ENCODE data around the gene SLC8B1. TPM values are rescaled to one million over a fixed set of nuclear protein-coding genes. Genes with fewer than 3 reads are reported as not detected.

SLC8B1 gene
- total RNA-seq, 1 donor: 19.5 TPM

GRCh38 chr12:113346353-113346752 is 11.4 kb upstream of the SLC8B1 start:
- H3K4me2 ChIP-seq (ENCODE audit: insufficient read depth, low read length): no peak overlapping the region
- no peaks in the 10 kb centered on the region for H4K20me1 ChIP-seq (ENCODE audit: insufficient read depth, low read length)
- H3K27me3 ChIP-seq (ENCODE audit: insufficient read depth, low read length): no peaks in the 10 kb centered on the region
- DNase-seq (ENCODE audit: insufficient read length, low spot score, missing footprints): peak; percentile 54
- no peak overlapping the region for H3K27ac ChIP-seq (ENCODE audit: low read depth, low read length)
- no peak overlapping the region for H3K4me3 ChIP-seq (ENCODE audit: insufficient read depth, low read length)
- H3K36me3 ChIP-seq (ENCODE audit: insufficient read depth, low read length): no peaks in the 10 kb centered on the region
- H2AFZ ChIP-seq (ENCODE audit: low read length): no peak overlapping the region
- no peaks in the 10 kb centered on the region for H3K4me1 ChIP-seq (ENCODE audit: insufficient read depth, low read length)
- H3K9me3 ChIP-seq (ENCODE audit: low read depth, low read length): no peaks in the 10 kb centered on the region
- no peak for TF ChIP-seq CTCF (IDR thresholded peaks at IDR 0.05; ENCODE audit: extremely low read depth, low read depth, low read length)
- no peaks in the 10 kb centered on the region for H3K79me2 ChIP-seq (ENCODE audit: insufficient read depth, low read length)

GRCh38 chr12:113345318-113345717 is 10.4 kb upstream of the SLC8B1 start:
- H3K4me3 ChIP-seq (ENCODE audit: insufficient read depth, low read length): no peak overlapping the region
- no peaks in the 10 kb centered on the region for H3K79me2 ChIP-seq (ENCODE audit: insufficient read depth, low read length)
- no peaks in the 10 kb centered on the region for H3K9me3 ChIP-seq (ENCODE audit: low read depth, low read length)
- no peak for TF ChIP-seq CTCF (IDR thresholded peaks at IDR 0.05; ENCODE audit: extremely low read depth, low read depth, low read length)
- no peaks in the 10 kb centered on the region for H3K36me3 ChIP-seq (ENCODE audit: insufficient read depth, low read length)
- H3K27me3 ChIP-seq (ENCODE audit: insufficient read depth, low read length): no peaks in the 10 kb centered on the region
- no peak for DNase-seq (ENCODE audit: insufficient read length, low spot score, missing footprints)
- no peaks in the 10 kb centered on the region for H4K20me1 ChIP-seq (ENCODE audit: insufficient read depth, low read length)
- H3K4me1 ChIP-seq (ENCODE audit: insufficient read depth, low read length): no peaks in the 10 kb centered on the region
- H2AFZ ChIP-seq (ENCODE audit: low read length): no peak overlapping the region
- no peak overlapping the region for H3K4me2 ChIP-seq (ENCODE audit: insufficient read depth, low read length)
- H3K27ac ChIP-seq (ENCODE audit: low read depth, low read length): no peak overlapping the region

DNA sequence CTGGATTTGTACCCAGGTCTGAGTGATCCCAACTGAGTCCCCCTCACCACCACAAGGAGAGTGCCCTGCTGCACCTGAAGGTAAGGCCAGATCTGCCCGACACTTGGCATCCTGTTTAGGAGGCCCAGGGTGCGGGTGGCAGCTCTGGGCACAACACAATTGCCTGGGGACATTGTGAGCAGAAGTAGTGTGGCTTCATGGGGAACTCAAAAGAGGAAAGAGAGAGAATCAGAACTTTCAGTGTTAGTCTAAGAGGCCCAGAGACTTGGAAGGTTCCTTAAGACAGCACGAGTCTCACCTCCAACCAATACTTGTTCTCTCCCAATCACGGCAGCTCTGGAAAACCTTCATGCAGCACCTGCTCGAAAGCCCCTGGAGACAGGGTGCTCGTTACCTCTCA is 6.6 kb upstream of the SLC8B1 start:
- Histone ChIP-seq H2AFZ (ENCODE audit: low read length) (no peak overlapping the region), H3K4me1 (ENCODE audit: insufficient read depth, low read length) (no peaks in the 10 kb centered on the region), H3K79me2 (ENCODE audit: insufficient read depth, low read length) (no peaks in the 10 kb centered on the region), H3K4me2 (ENCODE audit: insufficient read depth, low read length) (no peak overlapping the region), H3K36me3 (ENCODE audit: insufficient read depth, low read length) (no peaks in the 10 kb centered on the region), H3K27ac (ENCODE audit: low read depth, low read length) (no peak overlapping the region), H3K4me3 (ENCODE audit: insufficient read depth, low read length) (no peak overlapping the region), H4K20me1 (ENCODE audit: insufficient read depth, low read length) (no peaks in the 10 kb centered on the region), H3K9me3 (ENCODE audit: low read depth, low read length) (no peaks in the 10 kb centered on the region), H3K27me3 (ENCODE audit: insufficient read depth, low read length) (no peaks in the 10 kb centered on the region)
- no peak for DNase-seq (ENCODE audit: insufficient read length, low spot score, missing footprints)
- TF ChIP-seq CTCF (IDR thresholded peaks at IDR 0.05; ENCODE audit: extremely low read depth, low read depth, low read length): no peak

DNA sequence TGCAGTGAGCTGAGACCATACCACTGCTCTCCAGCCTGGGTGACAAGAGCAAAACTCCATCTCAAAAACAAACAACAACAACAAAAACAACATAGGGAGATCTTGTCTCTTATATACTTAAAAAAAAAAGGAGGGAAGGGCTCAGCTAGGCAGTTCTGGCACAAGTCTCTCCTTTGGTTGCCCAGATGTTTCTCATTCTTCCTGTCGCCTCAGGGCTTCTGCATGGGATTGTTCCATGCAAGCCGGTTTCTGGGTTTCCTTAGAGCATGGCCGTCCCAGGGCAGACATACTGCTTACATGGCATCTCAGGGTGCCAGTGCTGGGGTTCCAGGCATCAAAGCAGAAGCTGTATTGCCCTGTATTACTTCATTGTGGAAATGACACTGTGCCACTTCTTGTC is 5.2 kb upstream of the SLC8B1 start:
- Histone ChIP-seq H3K27me3 (ENCODE audit: insufficient read depth, low read length) (no peaks in the 10 kb centered on the region), H4K20me1 (ENCODE audit: insufficient read depth, low read length) (no peaks in the 10 kb centered on the region), H2AFZ (ENCODE audit: low read length) (no peak overlapping the region), H3K27ac (ENCODE audit: low read depth, low read length) (no peak overlapping the region), H3K9me3 (ENCODE audit: low read depth, low read length) (no peaks in the 10 kb centered on the region), H3K4me2 (ENCODE audit: insufficient read depth, low read length) (no peak overlapping the region), H3K4me3 (ENCODE audit: insufficient read depth, low read length) (no peak overlapping the region), H3K79me2 (ENCODE audit: insufficient read depth, low read length) (no peaks in the 10 kb centered on the region), H3K36me3 (ENCODE audit: insufficient read depth, low read length) (no peaks in the 10 kb centered on the region), H3K4me1 (ENCODE audit: insufficient read depth, low read length) (no peaks in the 10 kb centered on the region)
- no peak for TF ChIP-seq CTCF (IDR thresholded peaks at IDR 0.05; ENCODE audit: extremely low read depth, low read depth, low read length)
- no peak for DNase-seq (ENCODE audit: insufficient read length, low spot score, missing footprints)
